ENCODE data around the gene PSMB4.

Gene PSMB4

DNA sequence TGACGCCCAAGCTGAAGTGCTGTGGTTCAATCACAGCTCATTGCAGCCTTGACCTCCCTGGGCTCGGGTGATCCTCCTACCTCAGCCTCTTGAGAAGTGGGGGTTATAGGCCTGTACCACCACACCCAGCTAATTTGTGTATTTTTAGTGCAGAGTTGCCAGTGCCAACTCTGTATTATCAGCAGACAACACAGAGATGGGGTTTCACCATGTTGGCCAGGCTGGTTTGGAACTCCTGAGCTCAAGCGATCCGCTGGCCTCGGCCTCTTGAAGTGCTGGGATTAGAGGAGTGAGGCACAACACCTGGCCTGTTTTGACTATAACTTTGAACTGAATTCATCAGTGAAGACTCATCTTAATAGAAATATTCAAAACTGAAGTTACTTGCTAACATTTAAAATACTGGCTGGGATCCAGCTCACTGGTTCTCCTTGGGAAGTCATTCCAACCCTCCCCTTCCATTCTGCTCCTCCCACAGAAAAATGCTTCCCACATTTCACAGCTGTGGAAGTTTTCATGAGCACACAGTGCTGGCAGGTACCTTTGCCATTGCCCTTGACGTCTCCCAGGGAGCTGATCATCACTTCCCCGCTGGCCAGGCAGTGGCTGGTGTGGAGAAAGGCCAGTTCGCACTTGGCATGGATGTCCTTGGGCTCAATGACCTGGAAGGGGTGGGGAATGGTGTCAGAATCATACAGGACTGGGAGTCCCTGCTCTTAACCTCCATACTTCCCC, 31.5 kb upstream of the PSMB4 start:
- Histone ChIP-seq H3K9me3 (ENCODE audit: insufficient read depth, low read length) (peaks cover 9% of the 10 kb centered on the region; the same call in 1 of the 2 replicates), H3K36me3 (ENCODE audit: insufficient read depth, insufficient read length, low read length) (peaks cover 63% of the 10 kb centered on the region), H3K27me3 (ENCODE audit: insufficient read depth, insufficient read length) (no peaks in the 10 kb centered on the region), H3K9ac (ENCODE audit: insufficient read length, low read depth) (no peak overlapping the region), H3K4me3 (ENCODE audit: insufficient read length, low read depth) (no peak overlapping the region), H3K4me1 (ENCODE audit: insufficient read depth, insufficient read length) (peaks cover 15% of the 10 kb centered on the region)
- no peak for DNase-seq (ENCODE audit: low read depth, low spot score)
- TF ChIP-seq SUZ12 (IDR thresholded peaks at IDR 0.05; ENCODE audit: extremely low read depth, insufficient read depth, insufficient read length) (no peak), YY1 (IDR thresholded peaks at IDR 0.05; ENCODE audit: insufficient read depth, insufficient read length) (no peak), ZNF274 (IDR thresholded peaks at IDR 0.05; ENCODE audit: low read depth, low read length) (no peak)

DNA sequence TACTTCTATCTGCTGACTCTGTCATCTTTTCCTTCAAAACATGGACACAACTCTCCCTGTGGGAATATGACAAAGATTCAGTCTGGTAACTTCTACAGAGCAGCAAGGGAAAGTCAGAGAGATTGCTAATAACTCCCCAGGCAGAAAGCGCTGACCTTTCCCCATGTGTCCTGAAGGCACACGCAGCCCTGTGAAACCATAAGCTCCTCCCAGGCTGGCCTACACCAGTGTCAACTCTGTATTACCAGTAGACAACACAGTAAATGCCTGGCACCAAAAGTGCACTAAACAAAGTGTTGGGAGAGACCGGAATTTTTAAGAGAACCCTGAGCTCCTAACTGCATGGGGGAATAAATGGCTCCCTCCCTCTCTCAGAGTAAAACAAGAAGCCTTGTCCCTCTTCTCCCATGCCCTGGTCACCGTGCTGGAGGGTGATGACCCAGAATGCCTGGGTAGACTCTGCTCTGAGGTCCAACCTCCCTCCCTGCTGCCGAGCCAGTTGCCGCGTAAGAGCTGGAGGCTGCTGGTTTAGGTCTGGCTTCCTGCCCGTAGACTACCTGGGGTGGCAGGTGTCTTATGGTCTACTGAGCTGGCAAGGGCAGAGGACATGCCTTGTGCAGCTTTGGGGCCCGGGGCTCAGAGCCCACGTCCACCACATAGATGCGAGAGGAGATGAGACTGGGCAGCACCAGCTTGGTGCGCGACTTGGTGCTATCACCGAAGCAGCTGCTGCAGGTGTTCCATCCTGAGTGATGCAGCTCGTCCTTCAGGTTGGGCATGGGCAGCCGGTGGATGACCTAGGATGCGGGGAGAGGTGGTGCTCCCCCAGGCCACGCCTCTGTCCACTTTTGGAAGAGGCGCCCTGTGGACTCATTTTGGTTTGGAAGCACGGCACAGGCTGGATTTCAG, 30.7 kb upstream of the PSMB4 start:
- peaks cover under 1% of the 10 kb centered on the region; the same call in 1 of the 2 replicates for H3K9me3 ChIP-seq (ENCODE audit: insufficient read depth, low read length)
- peaks cover 59% of the 10 kb centered on the region for H3K36me3 ChIP-seq (ENCODE audit: insufficient read depth, insufficient read length, low read length)
- no peaks in the 10 kb centered on the region for H3K27me3 ChIP-seq (ENCODE audit: insufficient read depth, insufficient read length)
- DNase-seq (ENCODE audit: low read depth, low spot score): no peak
- no peak overlapping the region for H3K4me3 ChIP-seq (ENCODE audit: insufficient read length, low read depth)
- H3K9ac ChIP-seq (ENCODE audit: insufficient read length, low read depth): no peak overlapping the region
- TF ChIP-seq ZNF274 (IDR thresholded peaks at IDR 0.05; ENCODE audit: low read depth, low read length) (no peak), YY1 (IDR thresholded peaks at IDR 0.05; ENCODE audit: insufficient read depth, insufficient read length) (no peak), SUZ12 (IDR thresholded peaks at IDR 0.05; ENCODE audit: extremely low read depth, insufficient read depth, insufficient read length) (no peak)
- peaks cover 19% of the 10 kb centered on the region for H3K4me1 ChIP-seq (ENCODE audit: insufficient read depth, insufficient read length)

DNA sequence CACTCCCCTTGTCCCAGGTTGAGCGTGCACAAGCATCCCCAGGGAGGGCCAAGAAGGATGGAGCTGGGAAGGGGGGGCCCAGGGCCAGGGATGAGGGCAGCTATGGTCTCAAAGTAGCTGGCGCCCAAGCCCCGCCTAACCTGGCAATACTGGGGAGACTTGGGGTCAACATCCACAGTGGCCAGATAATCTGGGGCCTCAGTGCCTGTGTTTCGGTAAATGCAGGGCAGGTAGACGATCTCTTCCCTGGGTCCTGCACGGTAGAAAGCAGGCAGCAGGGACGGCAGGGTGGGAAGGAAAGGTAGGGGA, 30.1 kb upstream of the PSMB4 start:
- H3K27me3 ChIP-seq (ENCODE audit: insufficient read depth, insufficient read length): no peaks in the 10 kb centered on the region
- no peak for TF ChIP-seq ZNF274 (IDR thresholded peaks at IDR 0.05; ENCODE audit: low read depth, low read length)
- no peak for TF ChIP-seq YY1 (IDR thresholded peaks at IDR 0.05; ENCODE audit: insufficient read depth, insufficient read length)
- no peak for TF ChIP-seq SUZ12 (IDR thresholded peaks at IDR 0.05; ENCODE audit: extremely low read depth, insufficient read depth, insufficient read length)
- peaks cover 53% of the 10 kb centered on the region for H3K36me3 ChIP-seq (ENCODE audit: insufficient read depth, insufficient read length, low read length)
- H3K4me1 ChIP-seq (ENCODE audit: insufficient read depth, insufficient read length): peaks cover 23% of the 10 kb centered on the region
- no peaks in the 10 kb centered on the region; the same call in 1 of the 2 replicates for H3K9me3 ChIP-seq (ENCODE audit: insufficient read depth, low read length)
- DNase-seq (ENCODE audit: low read depth, low spot score): no peak
- H3K9ac ChIP-seq (ENCODE audit: insufficient read length, low read depth): no peak overlapping the region
- no peak overlapping the region for H3K4me3 ChIP-seq (ENCODE audit: insufficient read length, low read depth)

DNA sequence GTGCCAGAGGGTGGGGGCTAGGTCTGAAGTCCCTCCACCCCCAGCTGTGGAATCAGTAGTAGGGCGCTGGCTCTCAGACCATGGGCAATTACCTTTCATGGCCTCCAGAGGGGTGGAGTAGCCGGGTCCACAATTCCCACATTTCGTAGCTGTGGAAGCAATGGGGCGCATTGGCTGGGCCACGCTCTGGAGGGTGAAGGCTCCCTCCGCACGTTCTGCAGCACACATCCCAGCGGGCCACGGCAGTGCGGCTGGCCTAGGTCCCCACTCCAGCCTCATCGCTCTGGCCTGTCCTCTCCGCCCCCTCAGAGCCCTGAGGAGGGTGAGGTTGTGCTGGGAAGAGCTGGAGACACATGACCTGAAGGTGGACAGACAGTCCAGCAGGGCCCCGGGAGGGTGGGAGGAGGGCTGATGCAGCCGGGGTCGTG, 29.7 kb upstream of the PSMB4 start:
- H3K4me1 ChIP-seq (ENCODE audit: insufficient read depth, insufficient read length): peaks cover 25% of the 10 kb centered on the region
- TF ChIP-seq ZNF274 (IDR thresholded peaks at IDR 0.05; ENCODE audit: low read depth, low read length): no peak
- TF ChIP-seq YY1 (IDR thresholded peaks at IDR 0.05; ENCODE audit: insufficient read depth, insufficient read length): no peak
- TF ChIP-seq SUZ12 (IDR thresholded peaks at IDR 0.05; ENCODE audit: extremely low read depth, insufficient read depth, insufficient read length): no peak

DNA sequence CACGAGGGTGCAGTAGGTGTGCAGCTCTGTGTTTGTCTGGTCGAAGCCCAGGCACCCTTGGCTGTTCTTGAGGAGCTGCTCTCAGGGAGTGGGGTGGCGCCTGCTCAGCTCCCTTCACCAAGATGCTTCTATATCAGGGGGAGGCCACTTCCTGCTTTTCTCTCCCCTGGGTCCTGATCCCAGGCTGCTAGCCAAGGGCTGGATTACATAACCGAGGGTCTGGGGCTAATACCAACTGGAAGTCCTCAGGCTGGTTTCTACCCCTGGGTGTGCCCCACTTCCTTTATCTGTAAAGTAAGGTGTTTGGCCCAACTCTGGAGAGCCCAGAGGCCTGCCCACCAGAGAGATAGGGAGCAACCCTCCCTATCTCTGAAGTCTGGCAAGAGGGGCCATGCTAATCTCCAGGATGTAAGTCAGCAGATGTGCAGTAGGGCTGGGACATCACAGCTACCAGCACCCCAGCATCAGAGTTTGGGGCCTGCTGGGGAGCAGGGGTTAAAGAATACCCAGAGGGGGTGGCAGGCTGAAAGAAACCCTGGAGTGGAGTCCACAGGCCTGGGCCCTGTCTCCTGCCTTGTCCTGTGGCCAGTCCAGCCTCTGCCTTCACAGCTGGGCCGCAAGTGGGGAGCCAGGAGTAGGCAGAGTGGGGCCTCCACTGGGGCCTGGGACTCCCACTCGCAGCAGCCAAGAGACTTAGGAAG, 29.0 kb upstream of the PSMB4 start:
- Histone ChIP-seq H3K36me3 (ENCODE audit: insufficient read depth, insufficient read length, low read length) (peaks cover 42% of the 10 kb centered on the region), H3K4me3 (ENCODE audit: insufficient read length, low read depth) (no peak overlapping the region), H3K9me3 (ENCODE audit: insufficient read depth, low read length) (no peaks in the 10 kb centered on the region), H3K4me1 (ENCODE audit: insufficient read depth, insufficient read length) (peaks cover 25% of the 10 kb centered on the region), H3K27me3 (ENCODE audit: insufficient read depth, insufficient read length) (no peaks in the 10 kb centered on the region), H3K9ac (ENCODE audit: insufficient read length, low read depth) (peak overlapping the region; percentile 15)
- TF ChIP-seq YY1 (IDR thresholded peaks at IDR 0.05; ENCODE audit: insufficient read depth, insufficient read length): no peak
- no peak for TF ChIP-seq ZNF274 (IDR thresholded peaks at IDR 0.05; ENCODE audit: low read depth, low read length)
- no peak for TF ChIP-seq SUZ12 (IDR thresholded peaks at IDR 0.05; ENCODE audit: extremely low read depth, insufficient read depth, insufficient read length)
- DNase-seq (ENCODE audit: low read depth, low spot score): no peak

More for the DNA sequence above, 29.7 kb upstream of the PSMB4 start:
- no peak for DNase-seq (ENCODE audit: low read depth, low spot score)
- no peaks in the 10 kb centered on the region for H3K27me3 ChIP-seq (ENCODE audit: insufficient read depth, insufficient read length)
- H3K9me3 ChIP-seq (ENCODE audit: insufficient read depth, low read length): no peaks in the 10 kb centered on the region
- H3K9ac ChIP-seq (ENCODE audit: insufficient read length, low read depth): peak overlapping the region; percentile 15
- no peak overlapping the region for H3K4me3 ChIP-seq (ENCODE audit: insufficient read length, low read depth)
- peaks cover 49% of the 10 kb centered on the region for H3K36me3 ChIP-seq (ENCODE audit: insufficient read depth, insufficient read length, low read length)

- H3K27me3 ChIP-seq (ENCODE audit: insufficient read depth, insufficient read length): no peaks in the 10 kb centered on the region
- TF ChIP-seq YY1 (IDR thresholded peaks at IDR 0.05; ENCODE audit: insufficient read depth, insufficient read length) (no peak), SUZ12 (IDR thresholded peaks at IDR 0.05; ENCODE audit: extremely low read depth, insufficient read depth, insufficient read length) (no peak), ZNF274 (IDR thresholded peaks at IDR 0.05; ENCODE audit: low read depth, low read length) (no peak)
- peaks cover 30% of the 10 kb centered on the region for H3K36me3 ChIP-seq (ENCODE audit: insufficient read depth, insufficient read length, low read length)
- peaks cover 25% of the 10 kb centered on the region for H3K4me1 ChIP-seq (ENCODE audit: insufficient read depth, insufficient read length)
- H3K4me3 ChIP-seq (ENCODE audit: insufficient read length, low read depth): peak overlapping the region; percentile 39
- H3K9me3 ChIP-seq (ENCODE audit: insufficient read depth, low read length): no peaks in the 10 kb centered on the region
- no peak for DNase-seq (ENCODE audit: low read depth, low spot score)
- peak overlapping the region; percentile 78 for H3K9ac ChIP-seq (ENCODE audit: insufficient read length, low read depth)
Measured at GRCh38 chr1:151371370-151372057, 27.9 kb upstream of the PSMB4 start.
